OCI-M2 (cell line): Measurements from ENCODE around the gene PLPP3.

Source experiments
- DNase-seq: peaks from one replicate; lab custom pipeline; 2025; ENCODE audit not compliant: unreplicated experiment; lab: John Stamatoyannopoulos, UW

PLPP3 gene

GRCh38 chr1:56501426-56501825 is 77.9 kb downstream of the PLPP3 start:
- no peak for DNase-seq

- no peak for DNase-seq
These were observed 82.3 kb downstream of the PLPP3 start for GRCh38 chr1:56496821-56497772.

- DNase-seq = no peak
These were observed 83.2 kb downstream of the PLPP3 start for GRCh38 chr1:56496158-56496557.

DNA sequence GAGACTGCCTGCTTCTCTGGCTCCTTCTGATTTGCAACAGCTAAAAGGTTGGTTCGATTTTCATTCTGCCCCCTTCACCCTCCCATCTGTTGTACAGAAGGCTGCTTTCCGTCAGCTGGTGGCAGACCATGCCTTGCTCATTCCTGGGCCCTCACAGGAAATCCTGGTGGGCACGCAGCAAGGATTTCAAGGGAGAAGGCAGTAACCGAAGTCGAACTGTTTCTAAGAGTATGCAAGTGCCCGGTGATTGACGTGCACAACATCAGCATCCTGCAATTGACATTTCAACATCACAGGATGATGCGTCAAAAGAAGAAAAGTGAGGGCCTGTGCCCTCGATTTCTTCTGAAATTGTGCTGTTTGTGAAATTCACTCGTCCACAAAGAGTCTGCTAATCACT is 83.8 kb downstream of the PLPP3 start:
- DNase-seq = no peak

GRCh38 chr1:56494306-56494705 is 85.1 kb downstream of the PLPP3 start:
- no peak for DNase-seq

DNA sequence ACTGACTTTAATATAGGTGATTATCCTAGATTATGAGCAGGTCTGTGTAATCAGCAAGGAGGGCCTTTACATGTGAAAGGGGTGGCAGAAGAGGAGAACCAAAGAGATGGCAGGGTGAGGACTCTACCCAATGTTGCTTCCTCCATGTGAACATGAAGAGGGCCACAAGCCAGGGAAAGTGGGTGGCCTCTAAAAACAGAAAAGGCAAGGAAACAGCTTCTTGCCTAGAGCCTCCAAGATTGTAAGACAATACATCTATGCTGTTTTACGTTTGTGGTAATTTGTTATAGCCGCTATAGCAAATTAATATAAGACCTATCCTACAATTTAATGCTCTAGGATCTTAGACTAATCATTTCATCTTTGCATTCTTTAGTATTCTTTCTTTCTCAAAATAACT is 85.5 kb downstream of the PLPP3 start:
- DNase-seq = no peak

- DNase-seq = no peak
These were observed 87.9 kb downstream of the PLPP3 start for GRCh38 chr1:56491441-56491840.

- DNase-seq = no peak
These were observed 88.7 kb downstream of the PLPP3 start for GRCh38 chr1:56490619-56491018.

- DNase-seq = no peak
These were observed 89.7 kb downstream of the PLPP3 start for GRCh38 chr1:56489695-56490094.

- no peak for DNase-seq
These were observed 94.7 kb downstream of the PLPP3 start for GRCh38 chr1:56484695-56485094.

GRCh38 chr1:56483104-56483503 is 96.3 kb downstream of the PLPP3 start:
- no peak for DNase-seq

GRCh38 chr1:56482486-56482885 is 96.9 kb downstream of the PLPP3 start:
- DNase-seq = no peak

DNA sequence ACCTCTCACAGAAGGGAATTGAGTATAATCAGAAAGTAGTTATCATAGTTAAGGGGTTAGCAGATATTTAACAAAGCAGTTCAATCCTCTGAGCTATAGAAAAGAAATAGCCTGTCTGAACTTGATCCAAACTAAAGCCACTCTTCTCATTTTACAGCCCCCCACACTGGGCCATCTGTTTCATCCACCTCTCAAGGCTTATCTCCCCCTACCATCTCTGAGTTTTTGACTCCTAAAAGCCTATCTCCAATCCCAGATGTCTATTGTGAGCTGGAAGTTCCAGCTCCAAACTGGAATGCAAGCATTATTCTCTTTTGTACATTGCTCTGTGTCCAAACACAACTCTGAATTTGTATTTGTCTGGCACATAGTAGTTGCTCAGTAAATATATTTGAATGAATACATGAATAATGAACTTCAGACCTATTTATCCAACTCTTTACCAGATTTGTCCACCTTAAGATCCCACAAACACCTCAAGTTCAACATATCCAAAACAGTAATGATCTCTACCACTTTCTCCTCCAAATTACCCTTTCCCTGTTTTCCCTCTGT is 98.1 kb downstream of the PLPP3 start:
- DNase-seq = no peak

- no peak for DNase-seq
These were observed 100.6 kb downstream of the PLPP3 start for GRCh38 chr1:56478734-56479133.

DNA sequence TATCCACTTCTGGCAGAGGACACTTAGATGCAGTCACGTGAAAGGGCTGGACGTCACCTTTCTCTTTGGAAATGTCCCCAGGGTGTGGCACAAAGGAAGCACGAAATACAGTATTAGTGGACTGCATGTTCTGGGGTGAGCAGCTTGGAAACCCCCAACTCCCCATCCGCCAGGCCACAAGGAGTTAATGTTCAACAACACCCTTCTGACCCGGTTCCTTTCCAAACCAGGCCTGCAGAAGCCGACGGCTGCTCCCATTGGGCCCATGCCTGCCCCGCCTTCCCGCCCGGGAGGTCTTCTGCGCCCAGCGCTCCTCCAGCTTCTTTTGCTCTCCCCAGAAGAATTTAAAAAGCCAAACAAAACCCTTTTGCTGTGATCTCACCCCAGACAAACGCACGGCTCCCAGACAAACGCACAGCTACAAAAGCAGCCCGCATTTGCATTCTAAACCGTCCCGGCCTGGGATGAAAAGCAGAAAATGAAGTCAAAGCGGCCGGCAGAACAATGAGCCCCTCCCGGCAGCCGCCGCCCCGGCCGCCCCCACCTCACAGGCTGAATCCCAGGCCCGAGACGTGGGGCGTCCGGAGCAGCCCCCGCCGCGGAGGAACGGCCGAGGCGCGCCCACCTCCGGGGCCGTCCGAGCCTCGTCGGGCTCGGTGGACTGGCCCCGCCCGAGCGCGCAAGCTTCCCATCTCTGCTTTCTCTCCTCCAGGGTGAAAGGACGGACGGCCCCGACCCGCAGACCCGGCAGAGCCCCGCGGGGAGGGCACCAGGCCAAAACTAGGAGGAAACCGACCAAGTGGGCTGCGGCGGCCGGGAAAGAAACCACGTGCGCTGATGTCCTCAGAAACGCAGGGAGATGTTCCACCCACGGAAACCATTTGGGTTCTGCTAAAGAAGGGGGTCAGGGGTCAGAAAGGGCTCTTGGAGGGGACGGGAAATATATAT is 101.9 kb downstream of the PLPP3 start:
- no peak for DNase-seq

DNA sequence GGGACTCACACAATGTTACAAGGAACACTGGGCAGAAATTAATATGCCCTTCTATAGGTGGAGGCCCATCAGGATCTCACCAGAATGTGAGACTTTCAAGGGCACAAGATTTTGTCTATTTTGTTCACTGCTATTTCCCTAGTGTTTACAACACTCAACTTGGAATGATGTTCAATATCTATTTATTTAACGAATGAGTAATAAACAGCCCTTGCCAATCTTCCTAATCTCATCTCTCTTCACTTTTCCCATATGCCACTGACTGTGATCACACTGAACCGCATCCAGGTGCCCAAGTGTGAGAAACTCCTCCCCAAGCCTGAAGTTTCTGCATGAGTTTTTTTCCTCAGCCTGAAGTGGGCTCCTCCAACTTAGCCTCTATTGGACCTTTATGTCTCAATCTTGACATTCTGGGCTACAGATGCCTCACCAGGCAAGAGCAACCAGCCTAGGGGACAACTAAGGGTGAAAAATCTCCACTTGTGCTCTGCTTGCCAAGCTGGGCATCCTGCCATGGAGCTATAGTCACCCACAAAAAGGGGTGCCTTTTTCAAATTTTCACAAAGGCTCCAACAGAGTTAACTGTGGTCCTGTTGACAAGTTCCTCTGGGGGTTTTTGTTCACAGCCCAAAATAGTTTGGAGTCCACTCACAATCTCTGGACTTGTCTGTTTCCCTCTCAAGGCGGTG is 105.6 kb downstream of the PLPP3 start:
- no peak for DNase-seq

- no peak for DNase-seq
These were observed 106.5 kb downstream of the PLPP3 start for GRCh38 chr1:56472860-56473259.

DNA sequence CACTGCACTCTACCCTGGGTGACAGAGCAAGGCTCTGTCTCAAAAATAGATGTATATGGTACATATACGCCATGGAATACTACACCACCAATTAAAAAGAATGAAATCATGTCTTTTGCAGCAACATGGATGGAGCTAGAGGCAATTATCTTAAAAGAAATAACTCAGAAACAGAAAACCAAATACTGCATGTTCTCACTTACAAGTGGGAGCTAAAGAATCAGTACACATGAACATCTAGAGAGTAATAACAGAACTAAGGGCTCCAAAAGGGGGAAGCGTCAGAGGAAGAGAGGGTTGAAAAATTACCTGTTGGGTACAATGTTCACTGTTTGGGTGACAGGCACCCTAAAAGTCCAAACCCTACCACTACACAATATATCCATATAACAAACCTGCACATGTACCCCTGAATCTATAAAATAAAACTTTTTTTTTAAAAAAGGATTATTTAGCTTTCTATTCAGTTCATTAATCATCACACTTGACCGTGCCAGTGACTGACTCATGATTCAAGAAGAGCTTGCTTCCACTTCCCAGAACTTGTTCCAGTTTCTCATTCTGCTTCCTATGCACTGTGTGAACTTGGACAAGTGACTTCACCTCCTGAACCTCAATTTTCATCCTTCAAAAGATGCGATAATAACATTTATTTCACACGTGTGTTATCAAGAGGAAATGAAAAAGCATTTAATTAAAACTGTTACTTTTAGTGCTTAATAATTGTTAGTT is 109.6 kb downstream of the PLPP3 start:
- DNase-seq = no peak

DNA sequence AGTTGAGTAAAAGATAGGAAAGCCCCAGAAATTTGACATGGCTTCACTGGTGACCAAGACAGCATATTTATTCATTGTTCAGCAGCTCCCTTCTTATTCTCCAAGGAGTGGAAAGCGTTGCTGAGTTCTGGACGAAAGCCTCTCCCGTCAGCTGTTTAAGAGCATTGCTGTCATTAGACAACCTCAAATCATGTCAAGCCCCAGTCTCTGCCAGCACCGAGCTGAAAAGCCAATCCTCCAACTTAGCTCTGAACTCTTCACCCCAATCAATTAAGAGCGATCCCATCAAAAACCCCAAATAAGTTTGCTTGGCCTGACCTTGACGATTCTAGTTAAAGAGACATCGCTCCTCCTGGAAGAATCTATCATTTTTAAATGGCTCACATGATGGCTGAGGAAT is 110.8 kb downstream of the PLPP3 start:
- no peak for DNase-seq

DNA sequence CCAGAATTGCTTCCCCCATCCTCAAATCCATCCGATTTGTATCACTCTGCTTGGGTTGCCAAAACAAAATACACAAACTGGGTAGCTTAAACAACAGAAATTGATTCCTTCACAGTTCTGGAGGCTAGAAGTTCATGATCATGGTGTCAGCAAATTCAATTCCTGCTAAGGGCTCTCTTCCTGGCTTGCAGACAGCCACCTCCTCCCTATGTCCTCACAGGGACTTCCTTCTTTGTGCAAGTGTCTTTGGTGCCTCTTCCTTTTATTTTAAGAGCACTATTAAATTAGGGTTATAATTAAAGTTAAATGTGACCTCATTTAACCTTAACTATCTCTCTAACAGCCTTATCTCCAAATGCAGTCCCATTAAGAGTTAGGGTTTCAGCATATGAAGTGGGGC is 112.8 kb downstream of the PLPP3 start:
- no peak for DNase-seq
